HG03095 (cell line): ENCODE results near the gene CSNK1G3.

Source experiments
- ATAC-seq: cut with Tn5 transposase; IDR thresholded peaks from one replicate; pipeline ENCODE4 v1.9.1; 2021; ENCODE audit warnings: moderate library complexity; ENCODE audit not compliant: unreplicated experiment

The CSNK1G3 gene

DNA sequence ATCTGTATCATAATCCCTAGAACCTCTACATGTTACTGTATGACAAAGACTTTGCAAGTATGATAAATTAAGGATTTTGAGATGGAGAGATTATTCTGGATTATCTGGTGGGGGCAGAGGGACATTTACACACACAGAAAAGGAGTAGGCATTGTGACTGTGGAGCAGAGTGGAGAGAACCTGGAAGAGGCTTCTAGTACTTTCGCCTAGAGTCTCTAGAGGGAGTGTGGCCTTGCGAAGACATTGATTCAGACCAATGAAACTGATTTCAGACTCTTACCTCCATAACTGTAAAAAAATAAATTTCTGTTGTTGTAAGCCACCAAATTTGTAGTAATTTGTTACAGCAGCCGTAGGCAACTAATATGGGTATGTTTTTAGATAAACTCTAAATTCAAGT lies 45.9 kb downstream of the CSNK1G3 start:
- no peak for ATAC-seq

DNA sequence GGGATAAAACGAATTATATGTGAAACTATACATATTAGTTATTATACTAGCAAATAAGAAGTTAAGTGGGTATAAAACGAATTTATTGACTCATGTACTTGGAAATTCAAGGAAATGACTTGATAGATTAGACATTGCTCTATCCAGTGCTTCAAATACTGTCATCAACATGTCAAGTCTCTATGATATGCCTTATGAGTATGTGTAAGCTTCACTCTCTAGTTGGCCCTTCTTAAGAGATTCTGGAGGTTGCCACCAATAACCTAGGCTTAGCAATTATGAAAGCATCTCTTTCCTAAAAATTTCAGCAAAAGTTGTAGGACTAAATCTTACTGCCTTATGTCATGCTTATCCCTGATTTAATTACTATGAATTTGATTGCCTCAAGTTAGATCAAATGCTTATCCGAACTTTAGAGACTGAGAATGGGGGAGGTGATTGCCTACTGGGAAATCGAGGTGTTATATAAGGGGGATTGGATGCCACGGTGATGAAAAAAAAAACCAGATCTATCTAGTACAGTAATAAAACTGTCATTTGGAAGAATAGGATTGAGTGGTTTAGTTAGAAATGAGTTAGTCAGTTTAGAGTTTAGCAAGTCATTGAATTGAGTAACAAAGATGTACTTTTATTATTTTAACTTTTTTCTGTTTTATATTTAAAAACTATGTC lies 46.9 kb downstream of the CSNK1G3 start:
- no peak for ATAC-seq

DNA sequence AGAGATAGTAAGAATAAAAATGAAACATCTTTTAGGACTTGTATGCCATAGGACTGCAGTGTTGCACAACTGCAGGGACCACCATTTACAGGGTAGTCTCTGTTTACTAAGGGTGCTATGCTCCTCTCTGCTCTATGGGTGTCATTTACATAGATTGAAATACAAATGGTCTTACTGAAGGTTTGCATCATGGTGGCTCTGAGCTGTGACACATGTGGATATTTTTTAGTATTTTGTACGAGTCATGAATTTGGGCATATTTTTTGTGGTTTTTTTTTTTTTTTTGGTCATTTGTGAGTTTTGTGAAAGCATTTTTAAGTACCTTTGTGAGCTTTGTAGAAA lies 47.4 kb downstream of the CSNK1G3 start:
- ATAC-seq: no peak

DNA sequence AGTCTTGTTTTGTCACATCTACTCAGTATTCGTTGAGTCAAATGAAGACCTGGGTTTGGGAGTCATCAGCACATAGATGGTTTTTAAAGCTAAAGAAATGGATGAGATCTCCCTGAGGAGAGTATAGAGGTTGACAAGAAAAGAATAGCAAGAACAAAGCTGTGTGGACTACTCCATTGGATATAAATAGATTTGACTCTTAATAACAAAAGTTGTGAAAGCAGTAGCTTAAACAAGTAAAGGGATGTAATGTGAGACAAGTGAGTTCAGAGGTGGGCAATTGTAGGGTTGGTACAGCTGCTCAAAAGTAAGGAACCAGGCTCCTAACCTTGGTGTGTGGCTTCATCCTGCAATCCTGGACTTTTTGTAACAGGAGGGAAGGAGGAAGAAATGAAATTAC lies 49.3 kb downstream of the CSNK1G3 start:
- ATAC-seq: no peak

DNA sequence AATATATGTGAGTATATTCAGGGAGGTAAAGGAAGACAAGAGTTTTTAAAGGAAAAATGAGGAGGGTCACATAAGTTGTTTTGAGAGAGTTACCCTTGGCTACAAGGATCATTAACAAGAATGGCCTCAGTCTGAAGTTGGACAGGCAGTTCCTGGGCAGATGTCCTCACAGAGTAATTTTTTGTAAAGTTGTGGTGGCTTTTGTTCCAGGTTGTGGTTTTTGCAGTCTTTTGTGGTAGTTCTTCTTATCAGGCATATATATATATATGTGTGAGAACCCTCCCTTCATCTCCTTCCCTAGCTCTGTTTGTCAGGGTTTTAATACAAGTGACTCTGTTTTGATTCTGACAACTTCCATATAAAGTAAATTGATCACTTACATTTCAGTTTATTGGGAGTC lies 60.0 kb downstream of the CSNK1G3 start:
- no peak for ATAC-seq

DNA sequence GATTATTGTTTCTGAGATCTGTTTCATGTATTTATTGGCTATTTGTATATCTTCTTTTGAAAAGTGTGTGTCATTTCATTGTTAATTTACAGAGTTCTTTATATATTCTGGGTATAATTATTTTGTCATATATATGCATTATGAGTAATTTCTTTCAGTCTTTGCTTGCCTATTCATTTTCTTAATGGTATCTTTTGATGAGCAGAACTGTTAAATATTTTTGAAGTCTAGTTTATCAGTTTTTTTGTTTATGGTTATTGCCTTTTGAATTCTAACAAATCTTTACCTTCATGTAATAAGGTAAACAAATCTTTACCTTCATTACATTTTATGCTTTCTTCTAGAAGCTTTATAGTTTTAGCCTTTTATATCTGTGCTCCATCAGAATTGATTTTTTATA lies 66.4 kb downstream of the CSNK1G3 start:
- no peak for ATAC-seq

DNA sequence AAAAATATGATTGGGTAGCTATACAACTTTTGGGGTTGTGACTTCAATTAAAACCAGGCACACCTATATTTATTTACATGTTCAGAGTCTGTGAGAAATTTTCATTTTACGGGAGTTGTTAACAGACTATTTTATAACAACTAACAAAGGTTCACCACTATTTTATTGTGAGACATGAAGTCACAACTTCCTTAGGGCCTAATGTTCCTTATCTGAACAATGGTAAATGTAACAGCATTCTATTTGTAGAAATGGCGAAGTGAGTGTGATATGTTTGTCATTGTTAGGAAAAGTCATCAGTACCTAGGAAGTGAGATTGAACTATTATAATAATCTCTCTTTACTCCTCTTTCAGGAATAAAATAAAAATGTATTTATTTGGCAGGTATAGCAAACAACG lies 67.4 kb downstream of the CSNK1G3 start:
- ATAC-seq: no peak

DNA sequence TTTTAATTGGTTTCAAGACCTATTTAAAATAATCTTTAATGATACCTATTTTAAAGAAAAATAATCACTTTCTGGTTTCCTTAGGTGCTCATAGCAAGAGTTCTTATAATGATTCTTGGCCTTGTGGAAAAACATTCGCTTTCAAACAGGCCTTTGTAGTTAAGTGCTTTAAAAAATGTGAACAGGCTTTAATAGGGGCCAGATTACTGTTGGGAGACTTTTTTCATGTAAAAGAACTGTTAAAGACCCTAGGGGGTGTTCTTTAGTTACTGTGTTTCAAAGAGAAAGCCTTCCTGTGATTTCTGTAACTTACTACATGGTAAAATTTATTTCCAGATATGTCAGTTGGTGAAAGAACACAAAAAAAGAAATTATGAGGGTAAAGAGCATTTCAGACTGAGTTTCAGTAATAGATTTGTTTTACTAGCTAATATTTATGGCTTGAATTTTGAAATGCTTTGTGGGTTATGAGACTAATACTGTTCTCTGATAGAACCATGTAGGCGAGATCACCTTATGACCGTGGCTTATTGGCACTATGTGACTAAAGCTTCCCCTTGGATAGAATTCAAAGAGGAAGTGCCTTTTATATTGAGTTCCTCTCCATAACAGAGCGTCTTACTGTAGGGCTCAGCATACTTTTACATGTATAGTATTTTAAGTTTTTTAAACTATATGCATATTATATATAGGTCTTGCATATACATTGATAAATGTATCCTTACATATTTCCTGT lies 70.7 kb downstream of the CSNK1G3 start:
- no peak for ATAC-seq

DNA sequence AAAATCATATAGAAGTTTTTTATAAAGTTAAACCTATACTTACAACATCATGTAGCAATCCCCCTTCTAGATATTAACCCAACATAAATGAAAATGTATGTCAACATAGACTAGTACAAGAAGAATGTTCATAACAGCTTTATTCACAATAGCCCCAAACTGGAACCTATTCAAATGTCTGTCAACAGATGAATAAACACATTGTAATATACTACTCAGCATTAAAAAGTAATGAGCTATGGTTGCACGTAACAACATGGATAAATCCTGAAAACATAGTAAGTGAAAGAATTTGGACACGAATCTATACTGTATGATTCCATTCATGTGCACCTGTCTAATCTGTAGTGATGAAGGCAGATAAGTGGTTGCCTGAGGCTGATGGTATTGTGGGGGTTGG lies 73.9 kb downstream of the CSNK1G3 start:
- no peak for ATAC-seq

DNA sequence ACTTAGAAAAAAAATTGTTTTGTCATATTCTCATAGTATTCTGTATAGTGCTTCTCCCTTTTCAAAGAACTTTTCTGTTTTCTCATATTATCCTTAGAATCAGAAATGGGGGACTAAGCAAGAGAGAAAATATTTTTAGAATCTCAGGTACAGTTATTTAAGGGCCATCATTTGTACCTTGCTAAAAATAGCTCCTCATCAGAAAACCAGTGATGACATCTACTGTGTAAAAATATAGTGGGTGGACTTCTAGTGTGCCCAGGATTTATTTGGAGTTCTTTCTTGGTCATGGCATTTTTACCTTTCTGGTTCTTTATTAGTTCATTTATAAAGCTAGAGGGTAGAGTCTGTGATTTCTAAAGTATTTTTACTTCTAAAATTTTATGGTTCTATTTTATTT lies 82.5 kb downstream of the CSNK1G3 start:
- no peak for ATAC-seq

DNA sequence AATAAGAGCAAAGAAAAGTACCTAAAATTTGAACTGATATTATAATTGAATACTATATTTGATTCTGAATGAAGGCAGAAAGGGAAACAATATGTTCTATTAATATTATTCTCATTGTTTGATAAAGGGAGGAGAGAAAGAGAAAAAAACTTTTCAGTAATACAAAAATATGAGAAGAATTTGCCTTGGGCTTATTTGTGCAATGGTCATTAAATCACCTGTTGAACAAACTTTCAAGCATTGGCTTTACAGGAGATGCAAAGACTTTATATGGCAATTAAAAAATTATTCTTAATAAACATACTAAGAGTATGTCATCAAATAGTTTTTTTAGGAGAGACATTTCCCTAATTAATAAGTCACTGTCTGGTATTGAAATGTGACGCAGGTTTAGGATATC lies 85.0 kb downstream of the CSNK1G3 start:
- ATAC-seq: no peak

DNA sequence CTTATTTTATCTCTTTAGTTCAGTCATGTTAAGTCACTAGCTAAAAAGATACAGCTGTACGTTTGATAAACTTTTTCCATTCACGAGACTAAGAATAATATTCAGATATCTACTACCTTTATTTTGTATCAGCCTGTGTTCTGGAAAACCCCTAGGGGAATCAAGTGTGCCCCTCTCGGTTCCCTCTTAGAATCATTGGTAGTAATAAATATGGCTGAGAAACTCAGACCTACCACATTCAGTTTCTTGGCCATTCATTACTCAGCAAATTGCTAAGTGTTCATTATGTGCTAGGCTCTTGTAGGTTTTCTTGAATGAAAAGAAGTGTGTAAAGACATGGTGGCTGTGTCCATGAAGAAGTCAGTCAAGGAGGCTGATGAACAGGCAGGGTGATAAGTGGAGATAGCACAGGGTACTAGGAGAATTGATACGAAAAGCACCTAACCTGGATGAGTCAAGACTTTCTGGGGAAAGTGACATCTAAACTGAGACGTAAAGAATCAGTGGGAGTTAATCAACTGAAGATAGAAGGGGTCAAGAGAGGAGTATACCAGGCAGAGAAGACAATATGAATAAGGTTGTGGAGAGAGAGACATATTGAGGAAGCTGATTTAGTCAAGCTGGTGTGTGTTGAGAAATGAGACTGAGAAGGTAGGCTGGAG lies 86.2 kb downstream of the CSNK1G3 start:
- no peak for ATAC-seq

DNA sequence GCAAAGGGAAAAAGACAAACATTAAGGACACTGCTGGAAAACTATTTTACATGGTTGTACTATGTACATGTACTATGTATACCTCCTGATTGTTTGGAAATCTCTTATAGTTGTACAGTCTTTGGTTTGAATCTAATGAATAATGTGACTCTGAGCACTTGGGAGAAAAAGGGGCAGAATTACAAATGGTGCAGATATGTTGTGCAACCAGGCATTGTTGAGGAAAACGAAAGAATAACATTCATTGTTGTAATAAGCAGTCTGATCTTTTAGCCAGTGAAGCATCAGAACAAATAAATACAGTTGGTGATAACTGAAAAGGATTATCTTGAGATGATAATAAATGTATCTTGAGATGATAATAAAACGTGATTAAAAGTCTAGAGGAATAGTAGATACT lies 87.2 kb downstream of the CSNK1G3 start:
- ATAC-seq: no peak

DNA sequence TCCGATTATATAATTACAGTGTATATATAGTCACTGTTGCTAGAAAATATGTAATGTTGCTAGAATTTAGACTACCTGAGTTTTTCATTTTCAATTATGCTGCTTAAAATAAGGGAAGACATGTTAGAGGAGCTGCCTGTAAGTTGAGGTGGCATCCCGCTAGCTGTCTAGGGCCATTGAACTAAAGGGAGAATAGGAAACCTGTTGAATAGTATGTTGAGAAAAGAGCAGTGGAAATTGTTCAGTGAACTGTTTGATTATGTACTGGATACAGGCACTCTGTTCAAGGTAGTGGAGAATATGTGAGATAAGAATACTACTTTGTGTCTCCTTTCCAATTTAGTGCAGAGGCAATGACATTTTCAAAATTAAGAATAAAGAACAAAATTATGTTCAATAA lies 89.6 kb downstream of the CSNK1G3 start:
- no peak for ATAC-seq

DNA sequence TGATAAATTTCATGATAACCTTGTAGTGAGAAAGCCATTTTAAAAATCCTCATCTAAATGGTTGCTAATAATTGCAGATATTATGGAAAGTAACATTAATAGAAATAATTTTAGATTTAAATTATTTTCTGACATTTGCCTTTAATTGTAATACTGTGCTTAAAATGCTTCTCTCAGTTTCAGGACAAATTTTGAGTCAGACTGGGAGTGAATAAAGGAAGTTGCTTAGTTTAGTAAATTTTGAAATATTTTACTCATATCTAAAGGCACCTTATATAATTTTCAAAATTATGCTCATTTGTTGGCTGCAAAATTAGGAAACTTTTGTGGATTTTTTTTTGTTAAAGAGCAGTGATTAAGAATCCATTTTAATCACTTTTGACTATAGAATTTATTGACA lies 93.8 kb downstream of the CSNK1G3 start:
- peak; percentile 58 for ATAC-seq

DNA sequence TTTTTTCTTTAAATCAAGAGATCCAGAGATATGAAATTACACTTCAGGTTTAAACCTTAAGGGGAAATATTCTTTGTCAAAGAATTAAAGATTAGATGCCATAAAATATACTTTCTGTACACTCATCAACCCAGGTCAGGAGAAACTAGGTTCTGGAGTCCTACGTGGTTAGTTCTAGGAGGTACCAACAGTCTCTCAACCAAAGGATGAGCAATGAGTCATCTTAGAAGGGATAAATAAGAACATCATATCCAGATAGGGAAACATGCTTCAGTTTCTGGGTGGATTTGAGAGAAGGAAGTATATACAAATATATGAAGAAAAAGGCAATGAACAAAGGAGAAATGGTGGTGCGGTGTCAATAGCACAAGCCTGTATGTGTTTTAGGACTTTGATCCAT lies 98.2 kb downstream of the CSNK1G3 start:
- ATAC-seq: no peak

DNA sequence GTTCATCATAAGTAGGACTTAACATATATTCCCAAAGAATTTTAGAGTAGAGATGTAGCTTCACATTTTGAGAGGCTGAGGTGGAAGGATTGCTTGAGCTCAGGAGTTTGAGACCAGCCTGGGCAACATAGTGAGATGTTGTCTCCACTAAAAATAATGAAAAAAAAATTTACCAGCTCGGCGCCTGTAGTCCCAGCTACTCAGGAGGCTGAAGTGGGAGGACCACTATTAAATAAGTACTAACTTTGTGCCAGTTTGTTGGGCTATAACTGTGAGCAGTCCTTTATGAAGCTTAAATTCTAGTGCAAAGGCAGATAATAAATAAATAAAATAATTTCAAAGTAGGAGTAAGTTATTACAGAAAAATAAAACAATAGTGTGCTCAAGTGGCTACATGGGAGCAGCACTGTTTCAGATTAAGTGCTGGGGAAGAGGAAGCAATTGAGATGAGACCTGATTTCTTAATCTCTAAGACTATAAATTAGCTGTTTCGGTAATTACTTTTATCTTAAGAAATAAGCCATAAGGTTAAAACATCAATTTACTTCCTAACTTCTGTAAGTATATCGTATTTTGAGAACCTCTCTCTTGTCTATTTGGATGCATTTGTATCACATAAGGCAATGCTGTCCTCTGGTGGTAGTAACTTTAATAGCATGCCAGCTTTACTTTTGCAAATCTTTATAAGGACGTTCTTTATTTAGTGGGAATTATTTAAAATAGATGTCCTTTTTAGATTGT lies 98.9 kb downstream of the CSNK1G3 start:
- ATAC-seq: no peak

DNA sequence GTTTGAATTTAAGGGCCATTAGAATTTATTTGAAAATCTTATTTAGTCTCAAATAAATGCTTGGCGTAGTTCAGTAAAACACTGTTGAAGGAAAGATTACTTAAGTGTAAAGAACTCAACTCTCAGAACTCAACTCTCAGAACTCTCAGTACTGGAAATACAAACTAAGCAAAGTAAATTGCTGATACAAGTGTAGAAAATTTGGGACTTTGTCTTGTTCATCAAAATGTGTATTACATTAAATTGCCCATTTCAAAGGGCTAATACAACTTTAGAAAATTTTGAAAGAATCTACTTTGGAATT lies 99.4 kb downstream of the CSNK1G3 start:
- ATAC-seq: no peak

DNA sequence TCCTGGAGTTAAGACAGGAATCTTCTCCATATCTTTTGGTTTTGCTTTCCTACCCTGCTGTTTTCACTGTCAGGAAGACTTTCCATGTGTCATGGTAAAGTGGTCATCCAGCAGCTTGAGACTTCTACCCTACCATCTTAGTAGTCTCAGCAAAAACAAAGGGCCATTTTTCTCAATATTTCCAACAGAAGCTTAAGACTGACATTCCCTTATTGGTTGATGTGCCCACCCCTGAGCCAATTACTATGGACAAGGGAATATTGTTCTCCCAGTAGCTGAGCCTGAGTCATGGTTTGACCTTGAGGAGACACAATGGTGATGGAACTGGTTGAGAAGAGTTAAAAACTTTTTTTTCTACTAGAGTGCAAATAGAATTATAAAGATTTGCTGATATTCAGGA lies 105.6 kb downstream of the CSNK1G3 start:
- ATAC-seq: no peak

DNA sequence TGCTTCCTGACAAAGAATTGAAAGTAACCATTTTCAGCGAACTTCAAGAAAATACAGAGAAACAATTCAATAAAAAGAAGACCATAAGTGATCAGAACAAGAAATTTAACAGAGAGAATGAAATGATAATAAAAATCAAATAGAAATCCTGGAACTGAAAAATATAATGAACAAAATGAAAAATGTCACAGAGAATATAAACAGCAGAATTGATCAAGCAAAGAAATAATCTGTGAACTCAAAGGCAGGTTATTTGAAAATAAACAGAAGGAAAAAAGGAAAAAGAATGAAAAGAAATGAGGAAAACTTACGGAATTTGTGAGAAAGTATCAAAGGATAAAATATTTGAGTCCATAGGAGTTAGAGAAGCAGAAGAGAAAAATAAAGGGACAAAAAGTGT lies 114.1 kb downstream of the CSNK1G3 start:
- no peak for ATAC-seq

DNA sequence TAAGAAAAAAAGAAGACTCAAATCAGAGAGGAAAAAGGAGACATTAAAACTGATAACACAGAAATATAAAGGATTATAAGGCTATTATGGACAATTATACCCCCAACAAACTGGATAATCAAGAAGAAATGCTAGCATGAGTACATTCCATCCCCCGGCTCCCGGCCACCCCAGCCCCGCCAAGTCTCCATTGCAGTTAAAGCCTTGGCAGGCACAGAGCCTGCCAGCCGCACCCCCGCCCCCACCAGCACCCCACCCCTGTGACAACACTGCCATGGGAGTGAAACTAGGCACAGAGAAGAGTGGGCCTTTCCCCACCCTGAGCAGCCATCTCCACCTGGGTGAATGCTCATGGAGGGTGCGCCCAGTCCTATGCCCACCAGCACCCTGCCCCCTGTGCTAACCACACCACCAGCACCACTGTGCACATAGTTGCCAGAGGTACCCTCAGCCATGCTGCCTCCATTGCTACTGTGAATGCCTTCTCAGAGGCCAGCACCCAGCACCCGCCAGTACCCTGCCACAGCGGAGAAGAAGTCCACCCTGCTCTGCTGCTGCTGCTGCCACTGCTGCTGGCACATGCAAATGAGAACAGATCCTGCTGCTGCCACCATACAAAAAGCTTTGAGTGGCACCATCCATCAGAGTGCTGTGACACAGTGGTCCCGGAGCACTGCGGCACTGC lies 117.0 kb downstream of the CSNK1G3 start:
- ATAC-seq: no peak
